B cell (primary cell): ENCODE data around the gene CACNA2D3. TPM values are rescaled to one million over a fixed set of nuclear protein-coding genes. Genes with fewer than 3 reads are reported as not detected.

Experiments
- ATAC-seq: fragments of 200-7000 bp; cut with Tn5 transposase; one replicate; pipeline ENCODE4 v1.10.0; 2021; ENCODE audit warnings: low read depth, mild to moderate bottlenecking, moderate number of reproducible peaks, moderate library complexity
- CTCF ChIA-PET: fragments of 350-600 bp; sonication (Branson Sonifier 250); formaldehyde crosslinking; loops from one replicate; lab custom pipeline; 2021; ENCODE audit warnings: antibody characterized with exemption, inconsistent platforms; lab: Charles Lee
- POLR2A ChIA-PET: fragments of 350-600 bp; sonication (Branson Sonifier 250); formaldehyde crosslinking; loops from one replicate; lab custom pipeline; 2021; ENCODE audit warnings: antibody characterized with exemption; lab: Charles Lee
- DNase-seq: peaks from one replicate; pipeline ENCODE4 v3.0.0; 2013
- H2AFZ ChIP-seq: 2 replicates; pipeline ENCODE4 v1.6.1; 2012; ENCODE audit warnings: mild to moderate bottlenecking, low read depth, low read length; ENCODE audit not compliant: insufficient read depth, poor library complexity, severe bottlenecking
- H3K27ac ChIP-seq, 2 donors: 1 replicate in 1 of 2; 2 replicates in 1 of 2; pipeline ENCODE4 v1.5.1; 2012 to 2013; ENCODE audit warnings: low read length in 2 of 2, mild to moderate bottlenecking in 2 of 2, moderate library complexity in 1 of 2
- H3K27me3 ChIP-seq, 4 experiments: fragments of 200-600 bp in 1 of 4; sonication (generic) in 1 of 4; replicated peaks in 1 of 4; 1 replicate in 2 of 4; 2 replicates in 2 of 4; pipeline versions ENCODE4 v1.6.1 to v1.7.0; 2013 to 2016; ENCODE audit warnings: low read length in 3 of 4, mild to moderate bottlenecking in 2 of 4, mixed read lengths in 1 of 4, moderate library complexity in 1 of 4; ENCODE audit not compliant: insufficient read depth in 4 of 4, control insufficient read depth in 3 of 4; ENCODE audit errors: control extremely low read depth in 1 of 4
- H3K36me3 ChIP-seq, 2 experiments: replicated peaks in 1 of 2; 1 replicate in 1 of 2; 2 replicates in 1 of 2; pipeline versions ENCODE4 v1.6.1 to v1.7.1; 2013; ENCODE audit warnings: low read length in 1 of 2; ENCODE audit not compliant: insufficient read depth in 2 of 2, control insufficient read depth in 1 of 2; ENCODE audit errors: control extremely low read depth in 1 of 2, extremely low read depth in 1 of 2
- H3K4me1 ChIP-seq, 2 donors: fragments of 200-600 bp in 1 of 2; sonication (generic) in 1 of 2; 1 replicate in 1 of 2; 2 replicates in 1 of 2; pipeline versions ENCODE4 v1.5.1 to v1.6.1; 2013 to 2017; ENCODE audit warnings: low read length in 2 of 2; ENCODE audit not compliant: control insufficient read depth in 2 of 2, insufficient read depth in 2 of 2
- H3K4me2 ChIP-seq: replicated peaks from 2 replicates; pipeline ENCODE3; 2012; ENCODE audit warnings: mild to moderate bottlenecking, low read depth, low read length; ENCODE audit not compliant: poor library complexity, severe bottlenecking
- H3K4me3 ChIP-seq, 5 experiments: fragments of 200-600 bp in 1 of 5; sonication (generic) in 1 of 5; 1 replicate in 3 of 5; 2 replicates in 2 of 5; pipeline versions ENCODE4 v1.5.1 to v1.7.0; 2011 to 2016; ENCODE audit warnings: low read length in 4 of 5, mild to moderate bottlenecking in 4 of 5, low read depth in 2 of 5, control low read depth in 1 of 5, moderate library complexity in 1 of 5; ENCODE audit not compliant: insufficient read depth in 1 of 5; ENCODE audit errors: control extremely low read depth in 1 of 5, extremely low read depth in 1 of 5
- H3K79me2 ChIP-seq: fragments of 200-600 bp; sonication (generic); one replicate; pipeline ENCODE4 v1.6.0; 2016; ENCODE audit warnings: low read length; ENCODE audit not compliant: control insufficient read depth, insufficient read depth
- H3K9ac ChIP-seq: fragments of 200-600 bp; sonication (generic); 2 replicates; pipeline ENCODE4 v1.6.1; 2017; ENCODE audit warnings: mild to moderate bottlenecking, low read length, moderate library complexity
- H3K9me3 ChIP-seq, 3 donors: one replicate each; pipeline versions ENCODE4 v1.6.1 to v1.7.1; 2013; ENCODE audit warnings: low read length in 2 of 3; ENCODE audit not compliant: control insufficient read depth in 2 of 3, insufficient read depth in 1 of 3; ENCODE audit errors: control extremely low read depth in 1 of 3
- H4K20me1 ChIP-seq: 2 replicates; pipeline ENCODE4 v1.6.0; 2012; ENCODE audit warnings: mild to moderate bottlenecking, low read length; ENCODE audit not compliant: insufficient read depth, control insufficient read depth, poor library complexity, severe bottlenecking
- H3K27ac Mint-ChIP-seq: one replicate; pipeline ENCODE4 v1.8.0; 2021; ENCODE audit warnings: mixed read lengths
- H3K27me3 Mint-ChIP-seq: one replicate; pipeline ENCODE4 v1.8.0; 2021; ENCODE audit warnings: mixed read lengths
- H3K4me1 Mint-ChIP-seq: one replicate; pipeline ENCODE4 v1.8.0; 2021; ENCODE audit warnings: mixed read lengths
- H3K4me3 Mint-ChIP-seq: one replicate; pipeline ENCODE4 v1.8.0; 2021; ENCODE audit warnings: mixed read lengths
- H3K9me3 Mint-ChIP-seq: one replicate; pipeline ENCODE4 v1.8.0; 2022; ENCODE audit warnings: mixed read lengths; ENCODE audit not compliant: insufficient read depth
- EZH2 ChIP-seq: IDR thresholded peaks from 2 replicates; pipeline ENCODE4 v1.6.1; 2012; ENCODE audit warnings: borderline replicate concordance, low read depth, mild to moderate bottlenecking, moderate library complexity, low read length; ENCODE audit not compliant: insufficient read depth, poor library complexity, severe bottlenecking
- WGBS: methylation state at CpG from one replicate; pipeline ENCODE4 v1.1.5; 2013; ENCODE audit warnings: missing lambda C conversion rate; ENCODE audit not compliant: insufficient coverage; 5-methylcytosine and 5-hydroxymethylcytosine counted together
- intact Hi-C: fragments of 100-400 bp; cut with micrococcal nuclease; formaldehyde crosslinking; loops from one replicate; pipeline ENCODE4 v1.10.0; 2022
- polyA plus RNA-seq: library from polyadenylated mRNA; depleted of rRNA; stranded (reverse); fragments of >200 nt; gene quantifications from 2 replicates; pipeline ENCODE4 v1.2.3, GENCODE V29; 2012
- total RNA-seq, 2 donors: library from RNA; stranded (reverse); fragments of 120-200 nt in 1 of 2; gene quantifications; 1 replicate in 1 of 2; 2 replicates in 1 of 2; pipeline versions ENCODE4 v1.2.3 to v1.2.4, GENCODE V29; 2013 to 2022
- TF ChIP-seq, protein P1 (sequence below): fragments of 200-600 bp; IDR thresholded peaks from one replicate; pipeline ENCODE4 v1.8.0; 2022; ENCODE audit warnings: antibody characterized with exemption, mild to moderate bottlenecking

CACNA2D3 gene
- total and polyA plus RNA-seq, 2 donors (not counting 1 experiment from before 2014, with no cell fraction given), result not detected

DNA sequence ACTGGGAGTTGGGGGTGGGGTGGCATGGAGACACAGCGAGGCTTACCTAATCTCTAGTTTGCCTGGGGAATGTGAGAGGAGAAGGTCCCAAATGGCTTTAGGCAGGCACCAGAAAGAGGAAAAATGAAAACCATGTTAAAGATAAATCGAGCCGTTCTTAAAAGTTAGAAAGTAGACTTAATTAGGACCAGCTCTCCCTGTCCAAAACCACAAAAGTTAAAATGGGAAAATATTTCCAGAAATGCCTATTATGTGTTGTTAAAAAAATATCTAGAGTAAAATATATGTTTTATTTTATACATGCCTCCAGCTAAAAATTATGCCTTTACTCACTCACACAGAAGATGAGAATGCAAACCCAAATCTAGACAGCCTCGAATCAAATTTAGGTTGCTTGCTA, 755.4 kb downstream of the CACNA2D3 start:
- no peak overlapping the region for H3K4me2 ChIP-seq
- Mint-ChIP-seq H3K4me1 (no peaks in the 10 kb centered on the region), H3K27me3 (peaks cover 3% of the 10 kb centered on the region), H3K4me3 (no peak overlapping the region), H3K27ac (no peak overlapping the region), H3K9me3 (no peaks in the 10 kb centered on the region)
- H4K20me1 ChIP-seq, result no peaks in the 10 kb centered on the region
- ATAC-seq (no peak), DNase-seq (no peak)
- intact Hi-C loops, result no loop called here
- 100% methylated on average over 1 of the region's 4 CpGs for WGBS
- H3K4me1 ChIP-seq, result no peaks in the 10 kb centered on the region
- H2AFZ ChIP-seq, result no peak overlapping the region
- CTCF ChIA-PET, result no interaction called here
- no peaks in the 10 kb centered on the region for H3K36me3 ChIP-seq
- H3K27me3 ChIP-seq, result no peaks in the 10 kb centered on the region
- no peak for TF ChIP-seq EZH2
- TF ChIP-seq, protein P1, sequence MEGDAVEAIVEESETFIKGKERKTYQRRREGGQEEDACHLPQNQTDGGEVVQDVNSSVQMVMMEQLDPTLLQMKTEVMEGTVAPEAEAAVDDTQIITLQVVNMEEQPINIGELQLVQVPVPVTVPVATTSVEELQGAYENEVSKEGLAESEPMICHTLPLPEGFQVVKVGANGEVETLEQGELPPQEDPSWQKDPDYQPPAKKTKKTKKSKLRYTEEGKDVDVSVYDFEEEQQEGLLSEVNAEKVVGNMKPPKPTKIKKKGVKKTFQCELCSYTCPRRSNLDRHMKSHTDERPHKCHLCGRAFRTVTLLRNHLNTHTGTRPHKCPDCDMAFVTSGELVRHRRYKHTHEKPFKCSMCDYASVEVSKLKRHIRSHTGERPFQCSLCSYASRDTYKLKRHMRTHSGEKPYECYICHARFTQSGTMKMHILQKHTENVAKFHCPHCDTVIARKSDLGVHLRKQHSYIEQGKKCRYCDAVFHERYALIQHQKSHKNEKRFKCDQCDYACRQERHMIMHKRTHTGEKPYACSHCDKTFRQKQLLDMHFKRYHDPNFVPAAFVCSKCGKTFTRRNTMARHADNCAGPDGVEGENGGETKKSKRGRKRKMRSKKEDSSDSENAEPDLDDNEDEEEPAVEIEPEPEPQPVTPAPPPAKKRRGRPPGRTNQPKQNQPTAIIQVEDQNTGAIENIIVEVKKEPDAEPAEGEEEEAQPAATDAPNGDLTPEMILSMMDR, result no peak
- H3K9ac ChIP-seq, result no peak overlapping the region
- POLR2A ChIA-PET, result no interaction called here
- no peak overlapping the region for H3K27ac ChIP-seq
- no peak overlapping the region for H3K4me3 ChIP-seq
- no peaks in the 10 kb centered on the region for H3K9me3 ChIP-seq
- H3K79me2 ChIP-seq, result no peaks in the 10 kb centered on the region

GRCh38 chr3:54878145-54878544, 755.8 kb downstream of the CACNA2D3 start:
- no peak overlapping the region for H3K9ac ChIP-seq
- no peaks in the 10 kb centered on the region for H3K4me1 ChIP-seq
- H3K9me3 Mint-ChIP-seq, result no peaks in the 10 kb centered on the region
- ChIA-PET CTCF (no interaction called here), POLR2A (no interaction called here)
- H3K4me1 Mint-ChIP-seq, result no peaks in the 10 kb centered on the region
- H3K27me3 ChIP-seq, result no peaks in the 10 kb centered on the region
- H2AFZ ChIP-seq, result no peak overlapping the region
- no peak overlapping the region for H3K27ac ChIP-seq
- H3K9me3 ChIP-seq, result no peaks in the 10 kb centered on the region
- no peak overlapping the region for H3K4me3 ChIP-seq
- no peak for DNase-seq
- H3K4me3 Mint-ChIP-seq, result no peak overlapping the region
- H3K4me2 ChIP-seq, result no peak overlapping the region
- TF ChIP-seq, protein P1, result no peak
- no peak for TF ChIP-seq EZH2
- H3K79me2 ChIP-seq, result no peaks in the 10 kb centered on the region
- H3K27ac Mint-ChIP-seq, result no peak overlapping the region
- WGBS, result 83% methylated on average over 3 of the region's 7 CpGs
- intact Hi-C loops, result no loop called here
- H3K36me3 ChIP-seq, result no peaks in the 10 kb centered on the region
- peaks cover 3% of the 10 kb centered on the region for H3K27me3 Mint-ChIP-seq
- no peak for ATAC-seq
- H4K20me1 ChIP-seq, result no peaks in the 10 kb centered on the region
